Forelimb muscle (tissue), 1 donor: ENCODE measurements around the gene STRAP. TPM values are rescaled to one million over a fixed set of nuclear protein-coding genes. Genes with fewer than 3 reads are reported as not detected.
A peak's percentile ranks its signal among the peaks of the same experiment; 100 is the strongest.
"Not testable (repeated sequence)": the region's sequence is repeated elsewhere in the genome, so short reads cannot be mapped to it uniquely, and the experiment has no call there.

ENCODE experiments used
- DNase-seq: peaks from one replicate; pipeline ENCODE4 v3.0.0-alpha.2; 2013; ENCODE audit warnings: low read depth
- polyA plus RNA-seq: library from polyadenylated mRNA; unstranded; fragments of 120-200 nt; gene quantifications from one replicate; pipeline ENCODE4 v1.2.1, GENCODE V29; 2013; ENCODE audit not compliant: insufficient read length

STRAP gene
- polyA plus RNA-seq, 1 donor: 116 TPM

- no peak for DNase-seq
Measured at GRCh38 chr12:15873556-15873955, 8.6 kb upstream of the STRAP start.

GRCh38 chr12:15874556-15875145 is 7.5 kb upstream of the STRAP start:
- not testable (repeated sequence) for DNase-seq

GRCh38 chr12:15875863-15876262 is 6.3 kb upstream of the STRAP start:
- DNase-seq: no peak

- no peak for DNase-seq
Measured at GRCh38 chr12:15879413-15879812, 2.8 kb upstream of the STRAP start.

GRCh38 chr12:15880721-15881120 is 1.5 kb upstream of the STRAP start:
- no peak for DNase-seq

DNA sequence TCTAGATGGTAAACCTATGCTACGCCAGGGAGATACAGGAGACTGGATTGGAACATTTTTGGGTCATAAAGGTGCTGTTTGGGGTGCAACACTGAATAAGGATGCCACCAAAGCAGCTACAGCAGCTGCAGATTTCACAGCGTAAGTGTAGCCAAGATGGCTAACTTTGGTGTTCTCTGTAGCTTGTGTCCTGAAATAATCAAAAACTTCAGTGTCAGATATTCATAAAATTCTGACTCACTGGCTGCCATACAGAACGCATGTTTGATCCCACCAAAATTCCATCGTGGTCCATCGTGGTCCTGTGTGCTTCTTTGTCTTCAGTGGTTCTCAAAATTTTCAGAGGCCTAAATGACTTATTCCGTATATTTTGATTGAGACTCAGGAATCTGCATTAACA is 1.3 kb downstream of the STRAP start:
- no peak for DNase-seq

- DNase-seq: no peak
Measured at GRCh38 chr12:15886372-15887042, 4.3 kb downstream of the STRAP start.

- no peak for DNase-seq
Measured at GRCh38 chr12:15887043-15887817, 5.0 kb downstream of the STRAP start.

DNA sequence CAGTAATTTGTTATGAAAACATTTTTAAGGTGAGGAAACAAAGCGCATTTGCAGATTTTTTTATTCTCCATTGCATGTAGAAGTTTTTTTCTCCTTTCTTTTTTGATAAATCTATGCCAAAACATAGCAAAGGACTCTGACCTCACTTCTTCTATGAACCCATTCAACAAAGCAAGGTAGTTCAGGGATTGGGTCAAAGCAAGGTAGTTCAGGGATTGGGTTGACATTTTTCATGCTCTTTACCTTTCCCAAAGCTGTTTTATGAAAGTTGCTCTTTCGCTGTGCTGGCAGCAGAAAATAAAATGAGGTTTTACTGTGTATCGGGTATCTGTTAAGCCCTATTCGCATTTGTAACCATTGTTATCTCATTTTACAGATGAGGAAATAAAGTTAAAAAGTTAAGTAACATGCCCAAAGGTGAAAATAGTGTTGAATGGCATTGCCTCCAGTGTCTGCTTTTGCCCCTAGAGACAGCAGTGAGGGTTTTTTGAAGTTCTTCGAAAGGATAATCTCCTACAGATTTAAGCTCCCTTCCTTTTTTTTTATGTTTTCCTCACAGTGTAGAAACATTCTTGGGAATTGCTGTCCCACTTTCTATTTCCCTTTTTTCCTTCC is 10.6 kb downstream of the STRAP start:
- DNase-seq: no peak

DNA sequence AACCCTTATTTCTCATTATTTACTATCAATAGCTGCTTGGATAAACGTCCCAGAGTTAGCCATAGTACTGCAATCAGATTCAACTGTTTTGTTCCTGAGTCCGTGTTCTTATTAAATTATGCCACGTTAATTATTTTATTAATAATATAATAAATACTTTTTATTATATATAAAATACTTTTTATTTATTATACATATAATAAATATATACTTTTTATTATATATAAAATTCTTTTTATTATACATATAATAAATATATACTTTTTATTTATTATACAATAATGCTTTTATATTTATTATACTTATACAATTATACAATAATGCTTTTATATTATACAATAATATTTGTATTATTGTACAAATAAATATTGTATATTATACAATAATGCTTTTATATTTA is 11.1 kb downstream of the STRAP start:
- DNase-seq: no peak

DNA sequence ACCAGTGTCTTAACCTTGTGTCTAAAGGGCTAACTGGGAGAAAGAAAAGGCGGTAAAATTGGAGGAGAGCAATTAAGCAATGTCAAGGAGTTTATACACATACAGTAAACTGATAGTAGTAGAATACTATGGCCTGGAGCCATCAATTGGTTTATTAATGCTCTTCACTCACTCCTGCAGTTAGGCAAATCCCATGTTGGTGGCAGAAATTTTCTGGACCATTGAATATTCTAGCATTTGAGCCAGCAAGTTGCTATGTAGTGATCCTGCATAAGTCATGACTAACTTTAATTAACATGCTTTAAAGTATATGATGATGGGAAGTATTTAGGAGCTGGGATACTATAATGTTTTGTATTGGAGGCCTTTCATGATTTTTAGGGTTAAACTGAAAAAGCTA is 14.7 kb downstream of the STRAP start:
- no peak for DNase-seq

- no peak for DNase-seq
Measured at GRCh38 chr12:15897433-15897832, 15.2 kb downstream of the STRAP start.

DNA sequence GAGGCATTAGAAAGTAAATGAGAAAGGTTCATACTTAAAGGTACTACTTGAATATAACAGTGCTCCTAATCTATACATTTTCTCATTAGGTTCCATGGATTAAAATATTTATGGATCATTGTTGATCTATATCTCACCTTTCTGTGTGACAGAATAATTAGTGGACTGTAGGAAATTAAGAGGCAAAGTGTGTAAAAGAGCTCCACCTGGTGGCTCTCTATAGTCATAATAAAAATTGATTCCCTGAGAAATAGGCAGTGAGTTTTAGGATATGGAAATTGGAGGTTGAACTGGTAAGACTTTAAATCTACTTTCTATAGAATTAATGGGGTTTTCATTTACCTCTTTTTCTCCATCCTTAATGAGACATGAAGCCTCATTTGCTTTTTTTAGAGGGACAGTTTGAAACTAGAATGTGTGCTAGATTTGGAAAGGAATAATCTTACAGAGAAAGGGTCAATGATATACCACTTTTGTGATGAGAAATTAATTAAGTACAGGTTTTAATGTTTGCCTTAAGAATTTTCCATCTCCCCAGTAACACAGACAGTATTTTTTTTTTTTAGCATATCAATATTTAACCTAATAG is 17.2 kb downstream of the STRAP start:
- DNase-seq: no peak

GRCh38 chr12:15904378-15904920 is 22.3 kb downstream of the STRAP start:
- no peak for DNase-seq

GRCh38 chr12:15910468-15910863 is 28.3 kb downstream of the STRAP start:
- no peak for DNase-seq

DNA sequence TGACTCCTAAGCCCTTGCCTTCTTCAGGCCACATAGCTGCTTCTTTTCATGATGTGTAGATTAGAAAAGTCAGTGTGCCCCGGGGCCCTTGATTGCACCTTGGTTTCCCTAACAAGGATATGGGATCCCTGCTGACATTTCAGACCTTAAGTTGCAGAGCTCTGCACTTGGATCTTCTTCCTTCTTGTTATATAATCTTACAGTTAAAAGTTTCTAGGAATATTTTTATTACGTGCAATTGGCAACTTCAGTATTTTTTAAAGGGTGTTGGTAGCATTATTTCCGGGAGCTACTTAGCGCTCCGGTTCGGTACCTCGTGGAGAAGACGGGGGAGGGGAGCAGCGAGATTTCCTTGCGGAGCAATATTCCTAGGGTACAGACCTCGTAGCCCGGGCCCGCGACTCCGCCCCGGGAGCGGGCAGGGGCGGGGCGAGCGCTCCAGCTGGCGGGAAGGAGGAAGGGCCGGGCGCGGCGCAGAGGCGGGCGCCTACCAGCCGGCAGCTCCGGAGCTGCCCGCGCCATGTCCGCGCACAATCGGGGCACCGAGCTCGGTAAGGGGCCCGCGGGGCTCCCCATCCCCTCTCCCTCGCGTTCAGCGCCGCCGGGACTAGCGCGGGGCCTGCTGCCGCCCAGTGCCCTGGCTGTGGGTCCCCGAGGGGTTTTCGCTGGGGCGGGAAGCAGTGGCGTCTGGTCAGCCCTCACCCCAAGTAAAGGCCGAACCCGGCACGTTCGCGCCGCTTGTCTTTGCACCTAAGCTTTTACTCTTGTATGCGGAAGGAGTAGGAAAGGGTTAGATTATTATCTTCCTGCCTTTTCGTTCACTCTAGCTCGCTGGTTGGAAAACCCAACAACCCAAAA is 28.9 kb downstream of the STRAP start, which contains the start of gene DERA:
DERA (plus strand) TSS at position 469 of the 858 bp plus-strand sequence; CDS start at position 521, 52 bp downstream.
- DNase-seq: no peak

DNA sequence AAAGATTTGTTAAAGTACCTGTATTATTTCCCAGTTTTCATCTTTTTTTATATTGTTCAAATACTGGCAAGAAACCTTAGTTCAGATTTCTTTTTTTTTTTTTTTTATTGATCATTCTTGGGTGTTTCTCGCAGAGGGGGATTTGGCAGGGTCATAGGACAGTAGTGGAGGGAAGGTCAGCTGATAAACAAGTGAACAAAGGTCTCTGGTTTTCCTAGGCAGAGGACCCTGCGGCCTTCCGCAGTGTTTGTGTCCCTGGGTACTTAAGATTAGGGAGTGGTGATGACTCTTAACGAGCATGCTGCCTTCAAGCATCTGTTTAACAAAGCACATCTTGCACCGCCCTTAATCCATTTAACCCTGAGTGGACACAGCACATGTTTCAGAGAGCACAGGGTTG is 29.7 kb downstream of the STRAP start:
- not testable (repeated sequence) for DNase-seq

GRCh38 chr12:15914131-15914530 is 31.9 kb downstream of the STRAP start:
- not testable (repeated sequence) for DNase-seq

DNA sequence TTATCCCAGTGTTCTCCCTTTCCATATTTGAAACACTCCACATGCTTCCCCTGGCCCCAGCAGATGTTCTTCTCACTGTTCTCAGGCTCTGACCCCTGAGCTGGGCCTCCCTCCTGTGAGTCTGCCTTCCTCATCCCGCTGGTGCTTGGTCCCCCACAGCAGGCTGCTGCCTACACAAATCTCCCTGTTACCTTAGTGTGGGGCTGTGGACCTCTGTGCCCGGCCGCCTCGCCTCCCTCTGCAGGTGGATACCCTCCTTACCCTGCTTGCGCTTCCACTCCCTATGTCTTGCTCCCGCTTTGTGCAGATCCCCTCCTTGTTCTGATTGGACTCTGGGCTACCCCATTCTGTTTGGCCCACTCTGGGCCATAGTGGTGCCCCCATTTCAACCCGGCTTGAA is 35.9 kb downstream of the STRAP start:
- DNase-seq: no peak

DNA sequence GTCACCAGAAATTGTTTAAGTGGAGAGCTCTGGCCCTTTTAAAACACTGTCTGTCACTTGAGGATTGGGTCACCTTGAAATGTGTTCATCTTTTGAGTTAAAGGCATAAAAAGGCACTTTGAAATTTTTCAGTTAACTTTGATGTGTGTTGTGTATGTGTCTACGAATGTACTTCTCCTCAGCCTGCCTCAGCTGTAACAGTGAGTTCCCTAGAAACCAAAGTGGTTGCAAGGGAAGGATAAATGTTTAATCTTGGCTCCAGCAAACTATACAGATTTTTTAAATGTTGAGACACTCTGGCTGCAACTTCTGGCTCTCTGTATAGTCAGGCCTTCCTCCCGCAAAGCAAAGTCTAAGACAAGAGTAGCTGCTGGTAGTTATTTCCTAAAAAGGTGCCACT is 37.2 kb downstream of the STRAP start:
- peak; percentile 61 for DNase-seq

DNA sequence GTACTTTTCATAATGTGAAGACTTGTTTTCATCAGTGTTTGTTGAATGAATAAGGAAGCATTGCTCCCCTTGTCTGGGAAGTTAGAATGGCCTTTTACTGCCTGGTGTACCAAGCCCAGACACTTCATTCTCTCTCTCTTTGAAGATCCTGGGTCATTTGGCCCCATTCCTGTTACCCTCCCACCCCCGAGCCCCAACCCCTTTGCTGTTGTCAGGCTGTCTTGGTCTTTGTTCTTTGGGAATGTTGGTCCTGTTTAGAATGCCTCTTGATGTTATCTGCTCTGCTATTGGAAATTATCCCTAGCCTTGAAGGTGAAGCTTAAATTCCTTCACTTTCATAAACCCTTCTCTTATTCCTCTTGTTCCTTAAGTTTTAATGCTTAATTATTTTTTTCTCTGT is 42.8 kb downstream of the STRAP start:
- DNase-seq: no peak
